GM12872 (cell line): ENCODE data around the gene TMEM140.

Experiments
- TF ChIP-seq, protein P1 (sequence below): IDR thresholded peaks from 3 replicates; pipeline ENCODE4 v1.5.1; 2011; ENCODE audit warnings: low read depth, mild to moderate bottlenecking, low read length, moderate library complexity; ENCODE audit not compliant: insufficient read depth

The TMEM140 gene

DNA sequence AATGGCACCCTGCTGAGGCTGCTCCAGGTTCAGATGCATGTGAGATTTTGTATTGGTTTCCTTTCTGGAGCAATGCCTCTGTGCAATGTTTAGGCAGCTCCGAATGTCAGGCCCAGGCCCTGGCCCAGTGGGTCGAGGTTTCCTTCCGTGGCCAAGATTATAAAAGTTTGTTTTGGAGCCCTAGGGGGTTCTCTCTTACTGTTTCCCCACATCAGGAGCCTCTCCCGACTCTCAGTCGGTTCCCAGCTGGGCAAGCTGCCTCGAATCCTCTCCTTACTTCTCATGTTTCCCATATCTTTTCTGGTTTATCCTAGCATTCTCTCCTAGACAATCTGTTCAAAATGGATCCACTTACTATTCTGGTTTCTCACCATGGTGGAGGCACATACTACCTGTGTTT is 11.0 kb downstream of the TMEM140 start:
- TF ChIP-seq, protein P1, sequence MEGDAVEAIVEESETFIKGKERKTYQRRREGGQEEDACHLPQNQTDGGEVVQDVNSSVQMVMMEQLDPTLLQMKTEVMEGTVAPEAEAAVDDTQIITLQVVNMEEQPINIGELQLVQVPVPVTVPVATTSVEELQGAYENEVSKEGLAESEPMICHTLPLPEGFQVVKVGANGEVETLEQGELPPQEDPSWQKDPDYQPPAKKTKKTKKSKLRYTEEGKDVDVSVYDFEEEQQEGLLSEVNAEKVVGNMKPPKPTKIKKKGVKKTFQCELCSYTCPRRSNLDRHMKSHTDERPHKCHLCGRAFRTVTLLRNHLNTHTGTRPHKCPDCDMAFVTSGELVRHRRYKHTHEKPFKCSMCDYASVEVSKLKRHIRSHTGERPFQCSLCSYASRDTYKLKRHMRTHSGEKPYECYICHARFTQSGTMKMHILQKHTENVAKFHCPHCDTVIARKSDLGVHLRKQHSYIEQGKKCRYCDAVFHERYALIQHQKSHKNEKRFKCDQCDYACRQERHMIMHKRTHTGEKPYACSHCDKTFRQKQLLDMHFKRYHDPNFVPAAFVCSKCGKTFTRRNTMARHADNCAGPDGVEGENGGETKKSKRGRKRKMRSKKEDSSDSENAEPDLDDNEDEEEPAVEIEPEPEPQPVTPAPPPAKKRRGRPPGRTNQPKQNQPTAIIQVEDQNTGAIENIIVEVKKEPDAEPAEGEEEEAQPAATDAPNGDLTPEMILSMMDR, result no peak

DNA sequence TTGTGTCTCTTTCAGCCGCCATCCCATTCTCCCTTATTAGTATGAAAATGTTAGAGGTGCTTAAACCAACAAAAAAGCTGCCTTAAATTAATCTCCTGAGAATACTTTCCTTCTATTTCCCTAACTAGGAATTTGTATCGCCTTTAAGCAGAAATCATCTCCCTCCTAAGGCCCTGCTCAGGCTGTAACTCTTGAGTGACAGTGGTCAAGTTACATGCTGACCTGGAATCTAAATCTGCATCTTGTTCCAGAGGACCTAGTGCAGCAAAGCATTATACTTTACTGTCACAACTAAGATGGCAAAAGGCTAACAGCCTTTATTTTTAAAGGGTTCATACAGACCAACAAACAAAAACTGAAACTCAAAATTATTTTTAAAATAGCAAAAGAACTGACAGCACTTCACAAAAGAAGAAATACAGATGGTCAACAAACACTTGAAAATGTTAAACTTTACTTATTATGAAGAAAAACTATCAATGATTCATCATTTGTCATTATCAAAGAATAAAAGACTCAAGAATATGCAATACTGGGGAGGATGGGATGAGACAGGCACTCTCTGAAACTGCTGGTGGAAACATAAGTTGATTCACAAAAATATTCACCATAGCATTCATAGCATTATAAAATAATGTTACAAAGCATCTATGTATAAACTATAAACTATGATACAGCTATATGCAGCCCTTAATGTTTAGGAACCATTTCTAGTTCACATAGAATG is 11.7 kb downstream of the TMEM140 start:
- TF ChIP-seq, protein P1, result no peak

DNA sequence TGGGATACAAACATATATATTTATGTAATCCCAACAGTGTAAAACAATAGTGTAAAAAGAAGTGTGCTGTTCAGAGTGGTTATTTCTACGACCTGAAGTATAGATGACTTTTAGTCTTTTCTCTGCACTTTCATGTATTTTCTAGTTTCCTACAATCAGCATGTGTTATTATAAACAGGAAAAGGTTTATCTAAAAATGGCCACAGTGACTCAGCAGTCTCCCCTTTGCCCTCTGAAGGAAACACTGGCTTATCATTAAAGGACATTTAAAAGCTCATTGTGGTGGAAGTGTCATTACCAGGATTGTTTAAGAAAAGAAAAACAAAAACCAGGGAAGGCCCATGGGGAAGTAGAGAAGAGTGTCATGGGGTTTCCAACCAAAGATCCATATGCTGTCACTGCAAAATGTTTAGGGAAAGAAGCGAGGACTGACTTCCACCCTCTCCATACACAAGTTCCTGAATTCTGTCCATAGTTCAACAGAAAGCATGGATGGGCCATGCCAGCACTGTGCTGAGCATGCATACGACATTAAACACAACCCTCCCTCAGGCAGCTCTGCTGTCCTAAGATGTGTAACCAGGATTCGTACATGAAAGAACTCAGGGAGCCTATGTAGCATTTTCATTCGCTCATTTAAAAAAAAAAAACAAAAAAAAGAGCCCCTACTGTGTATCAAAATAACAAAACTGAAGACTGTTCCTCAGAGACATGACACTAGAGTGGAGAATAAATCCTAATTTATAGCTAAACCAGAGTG is 12.4 kb downstream of the TMEM140 start:
- TF ChIP-seq, protein P1, result no peak

DNA sequence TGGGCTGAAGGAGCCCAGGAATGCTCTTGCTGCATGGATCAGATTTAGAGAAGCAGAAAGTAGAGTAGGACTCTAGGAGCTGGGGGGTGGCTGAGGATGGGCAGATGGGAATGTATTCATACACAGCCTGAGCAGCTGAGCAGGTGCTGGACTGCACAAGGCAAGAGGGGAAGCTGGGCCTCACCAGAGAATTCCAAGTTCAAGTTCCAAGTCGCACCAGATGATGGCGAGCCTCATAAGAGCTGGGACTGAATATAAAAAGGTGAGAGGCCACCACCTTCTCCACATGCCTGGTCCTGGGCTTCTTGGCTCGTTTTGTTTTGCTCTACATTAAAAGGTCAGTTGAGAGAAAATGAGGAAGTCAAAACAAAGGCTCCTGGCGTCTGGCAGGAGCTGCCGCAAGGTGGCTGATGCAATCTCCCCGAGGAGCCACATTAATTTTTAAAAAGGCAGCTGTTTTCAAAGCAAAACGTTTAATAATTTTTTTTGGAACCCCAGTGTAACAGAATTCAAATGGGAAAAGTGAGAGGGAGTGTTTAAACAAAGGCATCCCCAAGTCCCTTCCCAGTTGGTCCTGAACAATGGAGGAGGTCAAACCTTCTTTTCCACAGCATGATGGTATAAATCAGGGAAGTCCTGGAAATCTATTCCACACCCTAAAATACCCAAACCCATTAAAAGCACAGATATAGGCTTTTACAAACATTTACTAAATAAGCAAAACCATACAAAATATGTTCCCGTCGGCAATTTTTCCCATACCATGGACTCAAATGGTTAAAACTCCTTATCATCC is 13.2 kb downstream of the TMEM140 start:
- TF ChIP-seq, protein P1, result peak; percentile 34; the same call in 1 of the 3 replicates

DNA sequence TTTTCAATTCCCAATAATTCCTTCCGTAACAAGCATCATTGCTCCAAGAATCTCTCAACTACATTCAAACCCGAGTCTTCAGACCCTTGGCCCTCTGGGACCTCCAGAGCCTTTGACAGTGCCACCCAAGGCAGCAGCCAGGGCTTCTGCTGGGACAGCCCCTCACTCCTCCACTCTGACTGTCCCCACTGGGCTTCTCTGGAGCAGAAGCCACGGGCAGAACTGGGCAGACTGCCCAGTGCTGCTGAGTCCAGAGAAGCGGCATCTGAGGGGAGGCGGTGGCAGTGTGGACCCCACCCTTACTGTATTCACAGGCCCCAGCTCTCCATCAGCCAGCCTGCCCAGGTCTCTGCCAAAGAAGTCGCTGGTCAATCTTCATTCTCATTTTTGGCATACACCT is 13.8 kb downstream of the TMEM140 start:
- TF ChIP-seq, protein P1, result no peak

DNA sequence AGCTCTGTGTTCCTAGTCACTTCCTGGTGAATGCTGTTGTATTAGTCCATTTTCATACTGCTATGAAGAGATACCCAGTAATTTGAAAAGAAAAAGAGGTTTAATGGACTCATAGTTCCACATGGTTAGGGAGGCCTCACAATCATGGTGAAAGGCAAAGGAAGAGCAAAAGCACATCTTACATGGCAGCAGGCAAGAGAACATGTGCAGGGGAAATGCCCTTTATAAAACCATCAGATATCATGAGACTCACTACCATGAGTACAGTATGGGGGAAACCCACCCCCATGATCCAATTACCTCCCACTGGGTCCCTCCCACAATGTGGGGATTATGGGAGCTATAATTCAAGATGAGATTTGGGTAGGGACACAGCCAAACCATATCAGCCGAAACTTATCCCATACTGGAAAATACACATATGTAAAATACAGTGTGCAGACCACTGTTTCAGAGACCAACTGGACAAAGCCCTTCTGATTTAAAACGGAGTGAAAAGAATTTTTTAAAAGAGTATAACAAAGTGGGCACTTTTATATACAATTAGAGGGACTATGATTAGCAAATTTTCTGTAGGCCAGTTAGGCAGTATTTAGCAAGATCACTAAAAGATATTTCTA is 14.6 kb downstream of the TMEM140 start:
- TF ChIP-seq, protein P1, result no peak
